ENCODE results near the gene RHBDF1. TPM values are rescaled to one million over a fixed set of nuclear protein-coding genes. Genes with fewer than 3 reads are reported as not detected.

RHBDF1 gene
- total RNA-seq, result 27.1 and 29.2 TPM in 2 replicates

GRCh38 chr16:72561-73548 lies at the start of gene RHBDF1:
Gene RHBDF1 (minus strand): TSS chr16:72631. CDS start chr16:65015, 7,616 bp downstream.

GRCh38 chr16:77807-78443 lies 5.5 kb upstream of the RHBDF1 start, which contains the start of gene MPG:
Gene MPG (plus strand): TSS chr16:78225. CDS start chr16:78310, 85 bp downstream.

GRCh38 chr16:53346-54236 lies 18.8 kb downstream of the RHBDF1 start, which contains the start of the genes POLR3K and SNRNP25:
Gene POLR3K (minus strand): TSS chr16:53608. CDS start chr16:53586, 22 bp downstream.
Gene SNRNP25 (plus strand): TSS chr16:53828. CDS start chr16:54017, 189 bp downstream.

Small RNA genes within 50 kb of the gene (small RNA-seq; reads per million reads assigned to genes)
- gene MIR6859-4 (not detected), gene Z69720.2 (not detected)

Other genes starting within 250 kb of the RHBDF1 start
- gene POLR3K, start 19.0 kb downstream of the RHBDF1 start, total RNA-seq, result 4.9 and 5.2 TPM in 2 replicates
- gene SNRNP25, start 18.8 kb downstream of the RHBDF1 start, total RNA-seq, result 18.3 and 22.1 TPM in 2 replicates
- gene MPG, start 5.6 kb upstream of the RHBDF1 start, total RNA-seq, result 108 and 171 TPM in 2 replicates
- gene NPRL3, start 66.0 kb upstream of the RHBDF1 start, total RNA-seq, result 13.5 and 14.7 TPM in 2 replicates
- not detected in 2 replicates for gene HBZ, start 80.0 kb upstream of the RHBDF1 start, total RNA-seq
- gene HBM, start 93.3 kb upstream of the RHBDF1 start, total RNA-seq, result not detected in 2 replicates
- gene HBA2, start 100.2 kb upstream of the RHBDF1 start, total RNA-seq, result not detected in 2 replicates
- gene HBA1, start 104.0 kb upstream of the RHBDF1 start, total RNA-seq, result not detected in 2 replicates
- 1.1 and 1.3 TPM in 2 replicates for gene HBQ1, start 107.8 kb upstream of the RHBDF1 start, total RNA-seq
- gene LUC7L, start 156.8 kb upstream of the RHBDF1 start, total RNA-seq, result 42.5 and 45.9 TPM in 2 replicates
- gene FAM234A, start 162.2 kb upstream of the RHBDF1 start, total RNA-seq, result 83.6 and 104 TPM in 2 replicates
- 1.7 and 2.9 TPM in 2 replicates for gene RGS11, start 203.3 kb upstream of the RHBDF1 start, total RNA-seq
- gene ARHGDIG, start 208.0 kb upstream of the RHBDF1 start, total RNA-seq, result 0.57 and 2.3 TPM in 2 replicates
- 0.65 TPM in 1 of 2 replicates, not detected in the other for gene PDIA2, start 210.5 kb upstream of the RHBDF1 start, total RNA-seq